Gastrocnemius medialis (tissue), 4 donors: ENCODE measurements around the gene INPP5A.

ENCODE experiments used
- CTCF ChIP-seq, 5 experiments: fragments of 450-650 bp in 3 of 5; fragments of 200-600 bp in 2 of 5; sonication (generic) in 2 of 5; IDR thresholded peaks in 4 of 5; conservative IDR thresholded peaks in 1 of 5; 1 replicate in 4 of 5; 2 replicates in 1 of 5; pipeline ENCODE4 v1.5.1; 2016 to 2019; ENCODE audit warnings: antibody characterized with exemption in 5 of 5, mild to moderate bottlenecking in 3 of 5, moderate library complexity in 3 of 5
- POLR2A ChIP-seq, 2 donors: fragments of 450-650 bp; IDR thresholded peaks; one replicate each; pipeline ENCODE4 v1.6.1; 2017; ENCODE audit warnings: antibody characterized with exemption in 2 of 2, mild to moderate bottlenecking in 2 of 2, moderate library complexity in 2 of 2

GRCh38 chr10:132726194-132726593 is 188.6 kb downstream of the INPP5A start:
- TF ChIP-seq POLR2A (IDR thresholded peaks at IDR 0.05) (no peak), CTCF (IDR thresholded peaks at IDR 0.05 in 4 of 5, conservative IDR thresholded peaks at IDR 0.05 in 1 of 5) (no peak)
